GM12875 (cell line): ENCODE measurements around the gene MTMR6.
A peak's percentile ranks its signal among the peaks of the same experiment; 100 is the strongest.

Experiments
- H3K4me3 ChIP-seq: one replicate; pipeline ENCODE4 v1.5.1; 2011; ENCODE audit warnings: low read depth, low read length, control low read depth
- CTCF ChIP-seq: IDR thresholded peaks from 2 replicates; pipeline ENCODE4 v1.5.1; 2011; ENCODE audit warnings: low read depth, mild to moderate bottlenecking, control low read depth, inconsistent platforms, low read length, moderate library complexity, borderline replicate concordance; ENCODE audit not compliant: insufficient read depth

MTMR6 gene

GRCh38 chr13:25295228-25295627, 7.9 kb upstream of the MTMR6 start:
- no peak for TF ChIP-seq CTCF
- no peak overlapping the region for H3K4me3 ChIP-seq

GRCh38 chr13:25292301-25292700, 5.0 kb upstream of the MTMR6 start:
- TF ChIP-seq CTCF = no peak
- H3K4me3 ChIP-seq = no peak overlapping the region

GRCh38 chr13:25291691-25292090, 4.4 kb upstream of the MTMR6 start:
- no peak overlapping the region for H3K4me3 ChIP-seq
- no peak for TF ChIP-seq CTCF

GRCh38 chr13:25288966-25289365, 1.7 kb upstream of the MTMR6 start:
- H3K4me3 ChIP-seq = no peak overlapping the region
- no peak for TF ChIP-seq CTCF

GRCh38 chr13:25286308-25286968, 850 bp downstream of the MTMR6 start:
- peak overlapping the region; percentile 96 for H3K4me3 ChIP-seq
- no peak for TF ChIP-seq CTCF

GRCh38 chr13:25281935-25282332, 5.4 kb downstream of the MTMR6 start:
- no peak overlapping the region for H3K4me3 ChIP-seq
- no peak for TF ChIP-seq CTCF

- no peak overlapping the region for H3K4me3 ChIP-seq
Observed at GRCh38 chr13:25281193-25281934, 5.9 kb downstream of the MTMR6 start.

More at GRCh38 chr13:25281193-25281934, 5.9 kb downstream of the MTMR6 start:
- no peak for TF ChIP-seq CTCF
